Hepatocyte (in vitro differentiated cells): ENCODE measurements around the gene AUTS2. TPM values are rescaled to one million over a fixed set of nuclear protein-coding genes. Genes with fewer than 3 reads are reported as not detected.

ENCODE experiments used
- DNase-seq: peaks from one replicate; pipeline ENCODE4 v3.0.0-alpha.2; 2016; ENCODE audit warnings: low spot score
- H2AFZ ChIP-seq: fragments of 200-600 bp; sonication (generic); 2 replicates; pipeline ENCODE4 v1.6.0; 2016; ENCODE audit warnings: antibody characterized with exemption, mild to moderate bottlenecking
- H3K27ac ChIP-seq: fragments of 200-600 bp; sonication (generic); 2 replicates; pipeline ENCODE4 v1.5.1; 2016; ENCODE audit warnings: mild to moderate bottlenecking
- H3K27me3 ChIP-seq: fragments of 200-600 bp; sonication (generic); 2 replicates; pipeline ENCODE4 v1.6.1; 2016
- H3K36me3 ChIP-seq: fragments of 200-600 bp; sonication (generic); replicated peaks from 2 replicates; pipeline ENCODE4 v1.5.1; 2016; ENCODE audit warnings: low read depth; ENCODE audit not compliant: insufficient read depth
- H3K4me1 ChIP-seq: fragments of 200-600 bp; sonication (generic); 2 replicates; pipeline ENCODE4 v1.5.1; 2016; ENCODE audit warnings: mild to moderate bottlenecking, moderate library complexity; ENCODE audit not compliant: insufficient read depth
- H3K4me2 ChIP-seq: fragments of 200-600 bp; sonication (generic); 2 replicates; pipeline ENCODE4 v1.6.0; 2016
- H3K4me3 ChIP-seq: fragments of 200-600 bp; sonication (generic); 2 replicates; pipeline ENCODE4 v1.5.1; 2016; ENCODE audit warnings: mild to moderate bottlenecking
- H3K79me2 ChIP-seq: fragments of 200-600 bp; sonication (generic); 2 replicates; pipeline ENCODE4 v1.6.0; 2017; ENCODE audit warnings: mild to moderate bottlenecking
- H3K9me2 ChIP-seq: fragments of 200-600 bp; sonication (generic); replicated peaks from 2 replicates; pipeline ENCODE4 v1.6.0; 2017; ENCODE audit warnings: mild to moderate bottlenecking; ENCODE audit not compliant: insufficient read depth
- H3K9me3 ChIP-seq: fragments of 200-600 bp; sonication (generic); 2 replicates; pipeline ENCODE4 v1.5.1; 2016; ENCODE audit warnings: low read depth, mild to moderate bottlenecking
- H4K20me1 ChIP-seq: fragments of 200-600 bp; sonication (generic); 2 replicates; pipeline ENCODE4 v1.6.0; 2016; ENCODE audit warnings: mild to moderate bottlenecking; ENCODE audit not compliant: insufficient read depth, poor library complexity, severe bottlenecking
- CTCF ChIP-seq: fragments of 200-600 bp; sonication (generic); IDR thresholded peaks from 2 replicates; pipeline ENCODE4 v1.5.1; 2016; ENCODE audit warnings: antibody characterized with exemption, mild to moderate bottlenecking; ENCODE audit not compliant: poor library complexity
- EZH2 ChIP-seq: fragments of 200-600 bp; sonication (generic); IDR thresholded peaks from 2 replicates; pipeline ENCODE4 v1.6.1; 2016; ENCODE audit warnings: antibody characterized with exemption, mild to moderate bottlenecking, borderline replicate concordance
- EZH2phosphoT487 ChIP-seq: fragments of 200-600 bp; sonication (generic); IDR thresholded peaks from one replicate; pipeline ENCODE4 v1.6.1; 2018; ENCODE audit warnings: antibody characterized with exemption, mild to moderate bottlenecking, low read depth, moderate library complexity; ENCODE audit not compliant: unreplicated experiment, severe bottlenecking
- WGBS: methylation state at CpG from one replicate; pipeline ENCODE4 v1.1.6; 2016; ENCODE audit warnings: low lambda C conversion rate; ENCODE audit errors: missing lambda C conversion rate; 5-methylcytosine and 5-hydroxymethylcytosine counted together
- polyA plus RNA-seq: library from polyadenylated mRNA; unstranded; fragments of >200 nt; fragmentation: Nextera tagmentation; extraction: Ambion mirVana; gene quantifications from 2 replicates; pipeline ENCODE4 v1.2.1, GENCODE V29; 2016
- total RNA-seq: library from RNA; depleted of rRNA; stranded (reverse); fragments of >200 nt; gene quantifications from 2 replicates; pipeline ENCODE4 v1.2.3, GENCODE V29; 2014

AUTS2 gene
- total and polyA plus RNA-seq, 2 experiments from 2014 or later = 34.4 to 40.9 TPM

GRCh38 chr7:69895446-69895845 is 297.2 kb downstream of the AUTS2 start:
- no peaks in the 10 kb centered on the region for H3K9me3 ChIP-seq
- H3K79me2 ChIP-seq = peaks cover 6% of the 10 kb centered on the region
- H3K27ac ChIP-seq = no peak overlapping the region
- no peaks in the 10 kb centered on the region for H3K9me2 ChIP-seq
- DNase-seq = no peak
- H3K4me3 ChIP-seq = no peak overlapping the region
- 78% methylated on average over 2 of the region's 2 CpGs for WGBS
- H3K27me3 ChIP-seq = no peaks in the 10 kb centered on the region
- H4K20me1 ChIP-seq = no peaks in the 10 kb centered on the region
- TF ChIP-seq EZH2phosphoT487 (no peak), CTCF (no peak), EZH2 (no peak)
- no peaks in the 10 kb centered on the region for H3K4me1 ChIP-seq
- no peak overlapping the region for H3K4me2 ChIP-seq
- no peaks in the 10 kb centered on the region for H3K36me3 ChIP-seq
- H2AFZ ChIP-seq = no peak overlapping the region

GRCh38 chr7:69896121-69896520 is 297.8 kb downstream of the AUTS2 start:
- no peaks in the 10 kb centered on the region for H3K27me3 ChIP-seq
- no peak for DNase-seq
- peaks cover 6% of the 10 kb centered on the region for H3K79me2 ChIP-seq
- H3K4me3 ChIP-seq = no peak overlapping the region
- no peaks in the 10 kb centered on the region for H3K9me2 ChIP-seq
- no peaks in the 10 kb centered on the region for H3K4me1 ChIP-seq
- 67% methylated on average over 5 of the region's 5 CpGs for WGBS
- H2AFZ ChIP-seq = no peak overlapping the region
- no peak overlapping the region for H3K27ac ChIP-seq
- H4K20me1 ChIP-seq = no peaks in the 10 kb centered on the region
- H3K4me2 ChIP-seq = no peak overlapping the region
- no peaks in the 10 kb centered on the region for H3K9me3 ChIP-seq
- H3K36me3 ChIP-seq = no peaks in the 10 kb centered on the region
- no peak for TF ChIP-seq EZH2
- no peak for TF ChIP-seq CTCF
- TF ChIP-seq EZH2phosphoT487 = no peak

GRCh38 chr7:69898189-69898588 is 299.9 kb downstream of the AUTS2 start:
- Histone ChIP-seq H3K4me1 (no peaks in the 10 kb centered on the region), H3K9me2 (no peaks in the 10 kb centered on the region), H4K20me1 (no peaks in the 10 kb centered on the region), H3K27ac (no peak overlapping the region), H3K4me3 (no peak overlapping the region), H3K4me2 (no peak overlapping the region), H2AFZ (no peak overlapping the region), H3K36me3 (no peaks in the 10 kb centered on the region), H3K9me3 (no peaks in the 10 kb centered on the region), H3K27me3 (peaks cover 6% of the 10 kb centered on the region), H3K79me2 (peaks cover 6% of the 10 kb centered on the region)
- DNase-seq = peak; percentile 11
- TF ChIP-seq EZH2phosphoT487 (no peak), EZH2 (no peak)
- 53% methylated on average over 2 of the region's 2 CpGs for WGBS

GRCh38 chr7:69903410-69903809 is 305.1 kb downstream of the AUTS2 start:
- Histone ChIP-seq H3K4me1 (peaks cover 13% of the 10 kb centered on the region), H3K4me3 (no peak overlapping the region), H3K9me2 (no peaks in the 10 kb centered on the region), H3K27me3 (peaks cover 6% of the 10 kb centered on the region), H4K20me1 (peaks cover 6% of the 10 kb centered on the region), H3K9me3 (no peaks in the 10 kb centered on the region), H3K27ac (no peak overlapping the region), H3K79me2 (no peaks in the 10 kb centered on the region), H2AFZ (no peak overlapping the region), H3K4me2 (no peak overlapping the region), H3K36me3 (no peaks in the 10 kb centered on the region)
- TF ChIP-seq CTCF (no peak), EZH2 (no peak), EZH2phosphoT487 (no peak)
- no peak for DNase-seq
